HEK293T (cell line): ENCODE results near the gene HCK.

Experiments
- ARNT ChIP-seq: fragments of 450-650 bp; IDR thresholded peaks from 2 replicates; pipeline ENCODE4 v1.6.1; 2017; ENCODE audit warnings: mild to moderate bottlenecking
- BHLHE40 ChIP-seq: fragments of 450-650 bp; IDR thresholded peaks from 2 replicates; pipeline ENCODE4 v1.6.1; 2016; ENCODE audit warnings: mild to moderate bottlenecking, moderate library complexity, borderline replicate concordance
- ELF4 ChIP-seq: fragments of 450-650 bp; IDR thresholded peaks from 2 replicates; pipeline ENCODE4 v1.6.1; 2017; ENCODE audit warnings: antibody characterized with exemption
- FOXA1 ChIP-seq: fragments of 450-650 bp; IDR thresholded peaks from 2 replicates; pipeline ENCODE4 v1.6.1; 2016; ENCODE audit warnings: mild to moderate bottlenecking
- FOXK2 ChIP-seq: fragments of 450-650 bp; IDR thresholded peaks from 2 replicates; pipeline ENCODE4 v1.6.1; 2016; ENCODE audit warnings: mild to moderate bottlenecking
- FOXM1 ChIP-seq: fragments of 450-650 bp; IDR thresholded peaks from 2 replicates; pipeline ENCODE4 v1.6.1; 2017; ENCODE audit warnings: mild to moderate bottlenecking, borderline replicate concordance
- L3MBTL2 ChIP-seq: fragments of 450-650 bp; conservative IDR thresholded peaks from 2 replicates; pipeline ENCODE4 v1.6.1; 2016; ENCODE audit warnings: mild to moderate bottlenecking
- NFRKB ChIP-seq: fragments of 450-650 bp; IDR thresholded peaks from 2 replicates; pipeline ENCODE4 v1.6.1; 2016; ENCODE audit warnings: mild to moderate bottlenecking, moderate library complexity
- PKNOX1 ChIP-seq: fragments of 450-650 bp; IDR thresholded peaks from 2 replicates; pipeline ENCODE4 v1.6.1; 2016
- SP1 ChIP-seq: fragments of 450-650 bp; IDR thresholded peaks from 2 replicates; pipeline ENCODE4 v1.6.1; 2017
- SUZ12 ChIP-seq: fragments of 450-650 bp; IDR thresholded peaks from 2 replicates; pipeline ENCODE4 v1.6.1; 2016; ENCODE audit warnings: mild to moderate bottlenecking
- ZNF384 ChIP-seq: fragments of 450-650 bp; IDR thresholded peaks from 2 replicates; pipeline ENCODE4 v1.6.1; 2016

GRCh38 chr20:32141465-32141980 lies 89.5 kb downstream of the HCK start:
- TF ChIP-seq ARNT (no peak), BHLHE40 (no peak), FOXM1 (no peak), SUZ12 (no peak), ZNF384 (no peak), FOXA1 (no peak), FOXK2 (no peak), L3MBTL2 (no peak), NFRKB (no peak), PKNOX1 (no peak), SP1 (no peak), ELF4 (no peak)
